ENCODE results near the gene TRRAP.
A peak's percentile ranks its signal among the peaks of the same experiment; 100 is the strongest.

The TRRAP gene

DNA sequence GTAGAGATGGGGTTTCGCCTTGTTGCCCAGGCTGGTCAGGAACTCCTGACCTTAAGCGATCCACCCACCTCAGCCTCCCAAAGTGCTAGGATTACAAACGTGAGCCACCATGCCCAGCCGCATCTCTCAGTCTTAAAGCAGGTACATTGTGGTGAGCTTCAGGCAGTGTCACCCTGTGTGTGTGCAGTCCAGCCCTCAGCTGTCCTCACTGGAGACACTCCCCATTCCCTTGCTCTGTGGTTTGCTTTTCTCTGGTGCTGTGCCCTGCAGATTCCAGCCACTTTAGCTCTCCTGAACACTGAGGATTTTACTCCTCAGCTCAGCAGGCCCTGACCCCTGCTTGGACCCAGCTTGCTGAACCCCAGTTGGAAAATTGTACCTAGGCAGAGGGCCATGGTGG lies 6.1 kb downstream of the TRRAP start:
- no peak for DNase-seq
- Mint-ChIP-seq H3K27me3 (no peaks in the 10 kb centered on the region), H3K27ac (peak overlapping the region in 1 of 2 donors; percentile 35), H3K4me1 (ENCODE audit: low read depth in 2 of 2) (peaks cover 5 to 10% of the 10 kb centered on the region in 2 donors), H3K9me3 (no peaks in the 10 kb centered on the region), H3K4me3 (no peak overlapping the region), H3K36me3 (ENCODE audit: insufficient read depth) (peaks cover 64% of the 10 kb centered on the region)
- no peak for ATAC-seq (replicated peaks)

- Mint-ChIP-seq H3K4me1 (ENCODE audit: low read depth in 2 of 2) (peaks cover 5 to 9% of the 10 kb centered on the region in 2 donors), H3K9me3 (no peaks in the 10 kb centered on the region), H3K36me3 (ENCODE audit: insufficient read depth) (peaks cover 69% of the 10 kb centered on the region), H3K27me3 (no peaks in the 10 kb centered on the region), H3K4me3 (no peak overlapping the region), H3K27ac (no peak overlapping the region)
- DNase-seq = no peak
- ATAC-seq (replicated peaks) = no peak
These were observed 8.7 kb downstream of the TRRAP start for GRCh38 chr7:98887038-98887437.

- no peaks in the 10 kb centered on the region for H3K27me3 Mint-ChIP-seq
- H3K27ac Mint-ChIP-seq = no peak overlapping the region
- H3K4me1 Mint-ChIP-seq (ENCODE audit: low read depth in 2 of 2) = peaks cover 7 to 13% of the 10 kb centered on the region in 2 donors
- H3K4me3 Mint-ChIP-seq = no peak overlapping the region
- no peak for ATAC-seq (replicated peaks)
- no peaks in the 10 kb centered on the region for H3K9me3 Mint-ChIP-seq
- DNase-seq = no peak
- H3K36me3 Mint-ChIP-seq (ENCODE audit: insufficient read depth) = peaks cover 91% of the 10 kb centered on the region
These were observed 14.3 kb downstream of the TRRAP start for GRCh38 chr7:98892609-98893008.

GRCh38 chr7:98899816-98900215 lies 21.5 kb downstream of the TRRAP start:
- Mint-ChIP-seq H3K36me3 (ENCODE audit: insufficient read depth) (peaks cover 99% of the 10 kb centered on the region), H3K27me3 (no peaks in the 10 kb centered on the region), H3K4me3 (no peak overlapping the region), H3K27ac (no peak overlapping the region), H3K4me1 (ENCODE audit: low read depth in 2 of 2) (peaks cover 2 to 8% of the 10 kb centered on the region in 2 donors), H3K9me3 (no peaks in the 10 kb centered on the region)
- DNase-seq (no peak), ATAC-seq (replicated peaks) (no peak)

DNA sequence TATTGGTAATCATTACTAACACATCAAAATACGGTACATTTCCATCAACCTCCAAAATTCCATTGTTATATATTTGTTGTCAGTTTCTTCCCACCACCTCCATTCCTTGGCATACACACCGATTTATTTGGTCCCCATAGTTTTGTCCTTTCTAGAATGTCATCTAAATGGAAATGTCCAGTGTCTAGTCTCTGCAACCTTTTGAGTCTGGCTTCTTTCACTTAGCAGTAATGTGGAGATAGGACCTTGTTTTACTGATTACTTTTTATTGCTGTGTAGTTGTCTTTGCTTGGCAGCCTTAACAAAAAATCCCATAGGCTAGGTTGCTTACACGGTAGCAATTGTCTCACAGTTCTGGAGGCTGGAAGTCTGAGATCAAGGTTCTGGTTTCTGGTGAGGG lies 22.5 kb downstream of the TRRAP start:
- Mint-ChIP-seq H3K36me3 (ENCODE audit: insufficient read depth) (peaks cover 96% of the 10 kb centered on the region), H3K9me3 (no peaks in the 10 kb centered on the region), H3K27me3 (no peaks in the 10 kb centered on the region), H3K27ac (no peak overlapping the region), H3K4me3 (no peak overlapping the region), H3K4me1 (ENCODE audit: low read depth in 2 of 2) (peaks cover 2 to 5% of the 10 kb centered on the region in 2 donors)
- no peak for DNase-seq
- ATAC-seq (replicated peaks) = no peak

DNA sequence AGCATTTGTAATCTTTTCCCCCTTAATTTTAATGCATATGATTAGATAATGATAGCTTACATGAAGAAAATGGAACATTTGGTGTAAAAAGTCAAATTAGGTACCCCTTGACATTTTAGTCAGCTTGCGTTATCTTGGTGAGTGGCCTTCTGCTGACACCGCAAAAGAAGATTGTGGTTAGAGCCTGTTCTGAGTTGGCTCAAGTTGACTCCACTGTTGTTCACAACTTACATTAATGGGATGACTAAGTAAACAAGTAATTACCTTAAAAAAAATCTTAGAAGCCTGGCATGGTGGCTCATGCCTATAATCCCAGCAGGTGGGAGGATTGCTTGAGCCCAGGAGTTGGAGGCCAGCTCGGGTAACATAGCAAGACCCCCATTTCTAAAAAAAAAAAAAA lies 24.2 kb downstream of the TRRAP start:
- no peaks in the 10 kb centered on the region for H3K27me3 Mint-ChIP-seq

GRCh38 chr7:98903246-98903645 lies 24.9 kb downstream of the TRRAP start:
- Mint-ChIP-seq H3K27me3 (no peaks in the 10 kb centered on the region), H3K27ac (no peak overlapping the region), H3K9me3 (no peaks in the 10 kb centered on the region), H3K4me3 (no peak overlapping the region), H3K36me3 (ENCODE audit: insufficient read depth) (peaks cover 91% of the 10 kb centered on the region), H3K4me1 (ENCODE audit: low read depth in 2 of 2) (peaks cover 0 to 2% of the 10 kb centered on the region in 2 donors)
- DNase-seq (no peak), ATAC-seq (replicated peaks) (no peak)

More for the DNA sequence above, 24.2 kb downstream of the TRRAP start:
- ATAC-seq (replicated peaks) (no peak), DNase-seq (no peak)
- Mint-ChIP-seq H3K9me3 (no peaks in the 10 kb centered on the region), H3K27ac (no peak overlapping the region), H3K4me1 (ENCODE audit: low read depth in 2 of 2) (peaks cover 0 to 2% of the 10 kb centered on the region in 2 donors), H3K36me3 (ENCODE audit: insufficient read depth) (peaks cover 91% of the 10 kb centered on the region), H3K4me3 (no peak overlapping the region)

GRCh38 chr7:98907570-98907969 lies 29.2 kb downstream of the TRRAP start:
- peak overlapping the region in 1 of 2 donors; percentile 57 for H3K27ac Mint-ChIP-seq
- DNase-seq = no peak
- peaks cover 84% of the 10 kb centered on the region for H3K36me3 Mint-ChIP-seq (ENCODE audit: insufficient read depth)
- H3K4me3 Mint-ChIP-seq = no peak overlapping the region
- ATAC-seq (replicated peaks) = no peak
- H3K4me1 Mint-ChIP-seq (ENCODE audit: low read depth in 2 of 2) = no peaks in the 10 kb centered on the region
- no peaks in the 10 kb centered on the region for H3K9me3 Mint-ChIP-seq
- no peaks in the 10 kb centered on the region for H3K27me3 Mint-ChIP-seq

DNA sequence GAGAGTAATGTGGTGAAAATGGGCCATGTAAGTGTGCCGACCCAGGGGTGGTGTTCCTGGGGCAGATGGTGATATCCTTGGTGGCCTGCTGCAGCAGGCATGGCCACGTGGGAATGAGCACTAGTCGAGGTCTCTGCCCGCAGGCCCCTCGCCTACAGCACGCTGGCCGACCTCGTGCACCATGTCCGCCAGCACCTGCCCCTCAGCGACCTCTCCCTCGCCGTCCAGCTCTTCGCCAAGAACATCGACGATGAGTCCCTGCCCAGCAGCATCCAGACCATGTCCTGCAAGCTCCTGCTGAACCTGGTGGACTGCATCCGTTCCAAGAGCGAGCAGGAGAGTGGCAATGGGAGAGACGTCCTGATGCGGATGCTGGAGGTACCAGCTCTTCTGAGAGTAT lies 30.3 kb downstream of the TRRAP start:
- H3K36me3 Mint-ChIP-seq (ENCODE audit: insufficient read depth) = peaks cover 84% of the 10 kb centered on the region

GRCh38 chr7:98909487-98909886 lies 31.2 kb downstream of the TRRAP start:
- ATAC-seq (replicated peaks) (no peak), DNase-seq (no peak)
- H3K4me3 Mint-ChIP-seq = no peak overlapping the region
- H3K27me3 Mint-ChIP-seq = no peaks in the 10 kb centered on the region
- H3K36me3 Mint-ChIP-seq (ENCODE audit: insufficient read depth) = peaks cover 83% of the 10 kb centered on the region
- H3K9me3 Mint-ChIP-seq = no peaks in the 10 kb centered on the region
- no peak overlapping the region for H3K27ac Mint-ChIP-seq
- H3K4me1 Mint-ChIP-seq (ENCODE audit: low read depth in 2 of 2) = no peaks in the 10 kb centered on the region

More for the DNA sequence above, 30.3 kb downstream of the TRRAP start:
- DNase-seq (no peak), ATAC-seq (replicated peaks) (no peak)
- Mint-ChIP-seq H3K4me1 (ENCODE audit: low read depth in 2 of 2) (no peaks in the 10 kb centered on the region), H3K4me3 (no peak overlapping the region), H3K27me3 (no peaks in the 10 kb centered on the region), H3K9me3 (no peaks in the 10 kb centered on the region), H3K27ac (no peak overlapping the region)

DNA sequence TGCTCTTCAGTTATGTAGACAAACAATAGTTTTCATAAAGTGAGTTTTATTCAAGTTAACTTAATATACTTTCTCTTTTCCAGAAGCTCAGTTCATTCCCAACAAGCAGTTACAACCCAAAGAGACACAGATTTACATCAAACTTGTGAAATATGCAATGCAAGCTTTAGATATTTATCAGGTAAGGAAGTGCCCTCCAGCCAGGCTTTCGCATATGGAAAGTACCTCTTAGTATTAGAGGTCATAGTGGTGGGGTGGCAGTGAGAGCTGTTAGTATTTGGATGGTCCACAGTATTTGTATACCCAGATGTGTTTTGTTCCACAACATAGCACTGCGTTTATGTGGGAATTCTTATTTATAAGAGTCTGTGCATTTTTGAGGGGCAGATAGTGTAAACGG lies 32.1 kb downstream of the TRRAP start:
- Mint-ChIP-seq H3K9me3 (no peaks in the 10 kb centered on the region), H3K27ac (peak overlapping the region in 1 of 2 donors; percentile 20), H3K4me3 (no peak overlapping the region), H3K4me1 (ENCODE audit: low read depth in 2 of 2) (no peaks in the 10 kb centered on the region), H3K27me3 (no peaks in the 10 kb centered on the region), H3K36me3 (ENCODE audit: insufficient read depth) (peaks cover 82% of the 10 kb centered on the region)
- DNase-seq = no peak
- ATAC-seq (replicated peaks) = no peak

DNA sequence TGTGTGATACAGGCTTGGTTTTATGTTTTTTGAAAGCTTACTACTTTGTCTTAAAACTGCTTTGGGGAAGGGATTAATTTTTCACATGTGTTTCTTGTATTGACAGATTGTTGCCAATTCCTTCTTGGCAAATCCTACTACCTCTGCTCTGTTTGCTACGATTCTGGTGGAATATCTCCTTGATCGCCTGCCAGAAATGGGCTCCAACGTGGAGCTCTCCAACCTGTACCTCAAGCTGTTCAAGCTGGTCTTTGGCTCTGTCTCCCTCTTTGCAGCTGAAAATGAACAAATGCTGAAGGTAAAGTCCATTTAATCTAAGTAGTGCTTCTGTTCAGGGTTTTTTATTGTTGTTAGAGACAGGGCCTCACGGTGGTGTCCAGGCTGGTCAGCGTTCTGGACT lies 33.6 kb downstream of the TRRAP start:
- Mint-ChIP-seq H3K4me1 (ENCODE audit: low read depth in 2 of 2) (no peaks in the 10 kb centered on the region), H3K27ac (no peak overlapping the region), H3K36me3 (ENCODE audit: insufficient read depth) (peaks cover 82% of the 10 kb centered on the region), H3K9me3 (no peaks in the 10 kb centered on the region), H3K4me3 (no peak overlapping the region), H3K27me3 (no peaks in the 10 kb centered on the region)
- no peak for ATAC-seq (replicated peaks)
- DNase-seq = no peak

- Mint-ChIP-seq H3K4me1 (ENCODE audit: low read depth in 2 of 2) (no peaks in the 10 kb centered on the region), H3K36me3 (ENCODE audit: insufficient read depth) (peaks cover 82% of the 10 kb centered on the region), H3K27ac (peak overlapping the region in 1 of 2 donors; percentile 32), H3K27me3 (no peaks in the 10 kb centered on the region), H3K9me3 (no peaks in the 10 kb centered on the region), H3K4me3 (no peak overlapping the region)
- ATAC-seq (replicated peaks) (no peak), DNase-seq (no peak)
These were observed 34.7 kb downstream of the TRRAP start for GRCh38 chr7:98913026-98913425.

- DNase-seq = no peak
- no peaks in the 10 kb centered on the region for H3K27me3 Mint-ChIP-seq
- H3K4me3 Mint-ChIP-seq = no peak overlapping the region
These were observed 35.3 kb downstream of the TRRAP start for GRCh38 chr7:98913612-98914011.

DNA sequence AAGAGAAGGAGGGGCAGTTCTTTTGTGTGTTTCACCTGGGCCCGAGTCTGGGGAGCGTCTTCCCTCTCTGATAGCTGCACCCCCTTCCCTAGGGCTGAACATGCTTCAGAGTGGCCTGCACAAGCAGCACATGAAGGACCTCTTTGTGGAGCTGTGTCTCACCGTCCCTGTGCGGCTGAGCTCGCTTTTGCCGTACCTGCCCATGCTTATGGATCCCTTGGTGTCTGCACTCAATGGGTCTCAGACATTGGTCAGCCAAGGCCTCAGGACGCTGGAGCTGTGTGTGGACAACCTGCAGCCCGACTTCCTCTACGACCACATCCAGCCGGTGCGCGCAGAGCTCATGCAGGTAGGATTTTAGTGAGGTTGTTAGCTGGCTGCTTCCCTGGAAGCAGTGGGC lies 39.0 kb downstream of the TRRAP start:
- H3K9me3 Mint-ChIP-seq = no peaks in the 10 kb centered on the region
- H3K4me3 Mint-ChIP-seq = no peak overlapping the region
- no peak for ATAC-seq (replicated peaks)
- H3K27ac Mint-ChIP-seq = no peak overlapping the region
- peaks cover 90% of the 10 kb centered on the region for H3K36me3 Mint-ChIP-seq (ENCODE audit: insufficient read depth)
- H3K27me3 Mint-ChIP-seq = no peaks in the 10 kb centered on the region
- no peak for DNase-seq
- peaks cover 0 to under 1% of the 10 kb centered on the region in 2 donors for H3K4me1 Mint-ChIP-seq (ENCODE audit: low read depth in 2 of 2)

More at GRCh38 chr7:98913612-98914011, 35.3 kb downstream of the TRRAP start:
- H3K9me3 Mint-ChIP-seq = no peaks in the 10 kb centered on the region
- H3K36me3 Mint-ChIP-seq (ENCODE audit: insufficient read depth) = peaks cover 82% of the 10 kb centered on the region
- peak overlapping the region in 1 of 2 donors; percentile 13 for H3K27ac Mint-ChIP-seq
- no peaks in the 10 kb centered on the region for H3K4me1 Mint-ChIP-seq (ENCODE audit: low read depth in 2 of 2)
- no peak for ATAC-seq (replicated peaks)

All from effector memory CD8-positive, alpha-beta T cell (primary cell).